ENCODE measurements around the gene APOL1.
"Not testable (repeated sequence)": the region's sequence is repeated elsewhere in the genome, so short reads cannot be mapped to it uniquely, and the experiment has no call there.

APOL1 gene

GRCh38 chr22:36263886-36264664 is 11.1 kb downstream of the APOL1 start:
- in situ Hi-C loops (cut with MboI; ENCODE audit: low sequenced_read_pairs), result not testable (repeated sequence)

GRCh38 chr22:36267058-36267457 is 14.1 kb downstream of the APOL1 start:
- in situ Hi-C loops (cut with MboI; ENCODE audit: low sequenced_read_pairs), result no loop called here

GRCh38 chr22:36267896-36268485 is 15.1 kb downstream of the APOL1 start:
- in situ Hi-C loops (cut with MboI; ENCODE audit: low sequenced_read_pairs), result no loop called here

GRCh38 chr22:36271231-36271630 is 18.3 kb downstream of the APOL1 start:
- in situ Hi-C loops (cut with MboI; ENCODE audit: low sequenced_read_pairs), result not testable (repeated sequence)

- in situ Hi-C loops (cut with MboI; ENCODE audit: low sequenced_read_pairs), result not testable (repeated sequence)
Measured at GRCh38 chr22:36271951-36272350, 19.0 kb downstream of the APOL1 start.

GRCh38 chr22:36274531-36274930 is 21.6 kb downstream of the APOL1 start:
- in situ Hi-C loops (cut with MboI; ENCODE audit: low sequenced_read_pairs), result no loop called here

- in situ Hi-C loops (cut with MboI; ENCODE audit: low sequenced_read_pairs), result no loop called here
Measured at GRCh38 chr22:36277482-36278291, 24.8 kb downstream of the APOL1 start.

GRCh38 chr22:36279219-36279666 is 26.3 kb downstream of the APOL1 start:
- in situ Hi-C loops (cut with MboI; ENCODE audit: low sequenced_read_pairs), result no loop called here

- in situ Hi-C loops (cut with MboI; ENCODE audit: low sequenced_read_pairs), result no loop called here
Measured at GRCh38 chr22:36280379-36280778, 27.4 kb downstream of the APOL1 start.

- in situ Hi-C loops (cut with MboI; ENCODE audit: low sequenced_read_pairs), result no loop called here
Measured at GRCh38 chr22:36281781-36282327, 28.9 kb downstream of the APOL1 start.

GRCh38 chr22:36282328-36282831 is 29.4 kb downstream of the APOL1 start:
- in situ Hi-C loops (cut with MboI; ENCODE audit: low sequenced_read_pairs), result no loop called here

- in situ Hi-C loops (cut with MboI; ENCODE audit: low sequenced_read_pairs), result no loop called here
Measured at GRCh38 chr22:36284171-36284571, 31.2 kb downstream of the APOL1 start.

- in situ Hi-C loops (cut with MboI; ENCODE audit: low sequenced_read_pairs), result no loop called here
Measured at GRCh38 chr22:36285017-36285416, 32.1 kb downstream of the APOL1 start.

GRCh38 chr22:36285545-36285944 is 32.6 kb downstream of the APOL1 start:
- in situ Hi-C loops (cut with MboI; ENCODE audit: low sequenced_read_pairs), result no loop called here

GRCh38 chr22:36286096-36286957 is 33.4 kb downstream of the APOL1 start:
- in situ Hi-C loops (cut with MboI; ENCODE audit: low sequenced_read_pairs), result no loop called here

- in situ Hi-C loops (cut with MboI; ENCODE audit: low sequenced_read_pairs), result no loop called here
Measured at GRCh38 chr22:36287881-36288515, 35.1 kb downstream of the APOL1 start.

GRCh38 chr22:36288571-36289405 is 35.9 kb downstream of the APOL1 start:
- in situ Hi-C loops (cut with MboI; ENCODE audit: low sequenced_read_pairs), result no loop called here

- in situ Hi-C loops (cut with MboI; ENCODE audit: low sequenced_read_pairs), result no loop called here
Measured at GRCh38 chr22:36289406-36289870, 36.5 kb downstream of the APOL1 start.

GRCh38 chr22:36289948-36290371 is 37.0 kb downstream of the APOL1 start:
- in situ Hi-C loops (cut with MboI; ENCODE audit: low sequenced_read_pairs), result not testable (repeated sequence)

Measured in HL-60/S4 treated with retinoic acid at 250 ng/mL for 4 days and 3 days (cell line).